ENCODE results near the gene APBB2.

- TF ChIP-seq POLR2AphosphoS5 (IDR thresholded peaks at IDR 0.05) (no peak), POLR2A (IDR thresholded peaks at IDR 0.05) (no peak), EP300 (IDR thresholded peaks at IDR 0.05) (no peak)
- TF ChIP-seq, protein P1, sequence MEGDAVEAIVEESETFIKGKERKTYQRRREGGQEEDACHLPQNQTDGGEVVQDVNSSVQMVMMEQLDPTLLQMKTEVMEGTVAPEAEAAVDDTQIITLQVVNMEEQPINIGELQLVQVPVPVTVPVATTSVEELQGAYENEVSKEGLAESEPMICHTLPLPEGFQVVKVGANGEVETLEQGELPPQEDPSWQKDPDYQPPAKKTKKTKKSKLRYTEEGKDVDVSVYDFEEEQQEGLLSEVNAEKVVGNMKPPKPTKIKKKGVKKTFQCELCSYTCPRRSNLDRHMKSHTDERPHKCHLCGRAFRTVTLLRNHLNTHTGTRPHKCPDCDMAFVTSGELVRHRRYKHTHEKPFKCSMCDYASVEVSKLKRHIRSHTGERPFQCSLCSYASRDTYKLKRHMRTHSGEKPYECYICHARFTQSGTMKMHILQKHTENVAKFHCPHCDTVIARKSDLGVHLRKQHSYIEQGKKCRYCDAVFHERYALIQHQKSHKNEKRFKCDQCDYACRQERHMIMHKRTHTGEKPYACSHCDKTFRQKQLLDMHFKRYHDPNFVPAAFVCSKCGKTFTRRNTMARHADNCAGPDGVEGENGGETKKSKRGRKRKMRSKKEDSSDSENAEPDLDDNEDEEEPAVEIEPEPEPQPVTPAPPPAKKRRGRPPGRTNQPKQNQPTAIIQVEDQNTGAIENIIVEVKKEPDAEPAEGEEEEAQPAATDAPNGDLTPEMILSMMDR (IDR thresholded peaks at IDR 0.05), result peak in 5 of 7 experiments; percentile 19 to 83 (median 75)
These were observed 316.7 kb downstream of the APBB2 start for GRCh38 chr4:40897557-40898203.
